ENCODE results near the gene SCYGR4.
"Not testable (repeated sequence)": the region's sequence is repeated elsewhere in the genome, so short reads cannot be mapped to it uniquely, and the experiment has no call there.

SCYGR4 gene

DNA sequence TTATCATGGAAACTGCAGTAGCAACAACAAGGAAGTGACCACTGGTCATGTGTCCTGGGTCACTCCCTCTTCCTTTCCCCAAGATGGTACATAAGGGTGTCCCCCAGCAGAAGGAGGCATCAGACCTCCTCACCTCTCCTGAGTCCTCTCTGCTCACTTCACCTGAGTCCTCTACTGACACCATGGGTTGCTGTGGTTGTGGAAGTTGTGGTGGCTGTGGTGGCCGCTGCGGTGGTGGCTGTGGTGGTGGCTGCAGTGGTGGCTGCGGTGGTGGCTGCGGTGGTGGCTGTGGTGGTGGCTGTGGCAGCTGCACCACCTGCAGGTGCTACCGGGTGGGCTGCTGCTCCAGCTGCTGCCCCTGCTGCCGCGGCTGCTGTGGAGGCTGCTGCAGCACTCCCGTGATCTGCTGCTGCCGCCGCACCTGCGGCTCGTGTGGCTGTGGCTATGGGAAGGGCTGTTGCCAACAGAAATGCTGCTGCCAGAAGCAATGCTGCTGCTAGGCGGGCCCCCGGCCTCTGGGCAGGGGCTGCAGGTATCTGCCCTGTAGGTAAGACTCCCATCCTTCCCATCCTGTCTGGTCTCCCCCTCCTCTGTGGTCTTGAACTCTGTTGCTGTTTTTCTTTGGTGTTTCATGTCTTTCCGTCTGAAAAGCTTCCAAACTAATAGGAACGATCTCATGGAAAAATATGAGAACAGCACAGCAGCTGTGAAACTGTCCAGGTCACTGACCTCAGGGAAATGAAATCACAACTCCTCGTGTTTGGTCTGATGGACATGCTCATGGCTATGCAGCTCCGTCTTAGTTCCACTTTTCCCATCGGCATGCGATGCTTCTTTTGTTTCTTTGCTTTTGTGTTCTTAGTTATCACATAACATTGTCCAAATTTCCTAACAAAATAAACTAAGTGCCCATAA, at the start of gene SCYGR4:
Gene SCYGR4 (plus strand): TSS at position 183 of the 915 bp plus-strand sequence. CDS start 0 bp downstream, at position 183.
- DNase-seq (ENCODE audit: low read depth) = no peak

DNA sequence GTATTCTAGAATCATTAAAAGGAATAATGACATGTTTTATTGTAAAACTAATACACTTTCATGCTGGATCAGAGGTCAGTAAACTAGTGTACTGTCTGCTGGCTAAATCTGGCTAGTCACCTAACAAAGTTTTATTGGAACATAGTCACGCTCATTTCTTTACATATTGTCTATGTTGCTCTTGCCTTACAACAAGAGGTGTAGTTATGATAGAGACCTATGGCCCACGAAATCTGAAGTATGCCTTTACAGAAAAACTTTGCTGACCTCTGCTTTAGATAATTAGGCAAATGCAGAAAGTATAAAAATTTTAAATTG, 48.5 kb upstream of the SCYGR4 start:
- DNase-seq (ENCODE audit: low read depth) = no peak

DNA sequence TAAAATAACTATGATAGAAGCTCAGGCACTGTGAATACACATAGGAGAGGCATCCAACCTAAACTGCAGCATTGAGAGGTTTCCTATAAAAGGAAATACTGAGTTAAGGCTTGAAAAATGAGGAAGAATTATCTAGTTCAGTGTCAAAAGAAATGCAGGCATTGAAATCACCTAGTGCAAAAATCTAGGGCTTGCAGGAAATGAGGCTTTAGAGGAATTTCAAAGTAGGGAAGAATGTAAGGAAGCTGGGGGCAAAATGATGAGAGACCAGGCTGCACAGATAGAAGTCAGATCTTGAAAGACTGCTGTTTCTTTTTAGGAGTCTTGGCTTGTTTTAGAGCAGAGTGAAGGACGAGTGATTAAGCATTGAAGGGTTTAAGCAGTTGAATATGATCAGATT, 46.7 kb upstream of the SCYGR4 start:
- DNase-seq (ENCODE audit: low read depth) = no peak

DNA sequence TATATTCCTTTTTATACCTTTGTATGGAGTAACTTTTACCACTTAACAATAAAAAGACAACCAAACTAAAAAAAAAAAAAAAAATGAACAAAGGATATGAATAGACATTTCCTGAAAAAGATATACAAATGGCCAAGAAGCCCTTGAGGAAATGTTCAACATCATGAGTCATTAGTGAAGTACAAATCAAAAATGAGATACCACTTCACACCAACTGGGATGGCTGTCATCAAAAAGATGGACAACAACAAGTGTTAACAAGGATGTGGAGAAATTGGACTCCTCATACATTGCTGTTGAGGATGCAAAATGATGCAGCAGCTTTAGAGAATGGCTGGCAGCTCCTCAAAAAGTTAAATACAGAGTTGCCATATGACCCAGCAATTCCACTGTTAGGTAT, 41.2 kb upstream of the SCYGR4 start:
- peak; percentile 20 for DNase-seq (ENCODE audit: low read depth)

DNA sequence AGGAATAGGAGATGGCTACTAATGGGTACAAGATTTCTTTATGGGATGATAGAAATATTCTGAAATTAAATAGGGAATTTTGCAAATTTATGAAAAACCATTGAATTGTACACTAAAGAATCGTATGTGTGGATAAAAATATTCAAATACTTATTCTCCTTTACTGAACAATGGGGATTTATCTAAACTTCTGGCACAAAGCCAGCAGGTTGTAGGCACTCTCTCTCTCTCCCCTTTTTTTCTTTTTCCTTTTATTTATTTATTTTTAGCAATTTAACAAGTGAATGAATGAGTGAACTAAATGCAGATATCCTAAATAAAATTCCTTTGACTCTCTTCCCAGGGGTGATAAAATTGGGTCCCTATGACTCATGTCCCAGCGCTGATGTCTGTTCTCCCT, 40.5 kb upstream of the SCYGR4 start:
- DNase-seq (ENCODE audit: low read depth) = no peak

- no peak for DNase-seq (ENCODE audit: low read depth)
Observed at GRCh38 chr2:227577555-227577954, 39.7 kb upstream of the SCYGR4 start.

DNA sequence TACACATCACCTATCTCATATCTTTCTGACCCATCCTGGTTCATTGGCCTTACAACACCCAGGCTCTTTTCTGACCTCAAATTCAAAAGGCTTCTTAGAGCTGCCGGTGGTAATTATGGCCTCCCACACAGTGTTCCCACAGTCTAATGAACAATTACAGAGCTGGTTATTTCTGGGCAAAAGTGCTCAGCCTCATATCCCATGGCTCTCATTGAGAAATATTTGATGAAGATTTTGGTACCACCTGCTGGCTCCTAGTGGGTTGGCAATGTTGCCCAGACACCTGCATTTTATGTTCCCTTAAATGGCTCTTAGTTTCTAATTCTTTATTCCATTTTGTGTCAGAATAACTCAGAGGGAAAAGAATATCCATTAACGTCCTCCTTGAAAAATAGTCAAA, 38.7 kb upstream of the SCYGR4 start:
- DNase-seq (ENCODE audit: low read depth) = no peak

- no peak for DNase-seq (ENCODE audit: low read depth)
Observed at GRCh38 chr2:227579791-227580190, 37.5 kb upstream of the SCYGR4 start.

GRCh38 chr2:227582369-227582768, 34.9 kb upstream of the SCYGR4 start:
- no peak for DNase-seq (ENCODE audit: low read depth)

- peak; percentile 33 for DNase-seq (ENCODE audit: low read depth)
Observed at GRCh38 chr2:227592694-227593387, 24.5 kb upstream of the SCYGR4 start.

DNA sequence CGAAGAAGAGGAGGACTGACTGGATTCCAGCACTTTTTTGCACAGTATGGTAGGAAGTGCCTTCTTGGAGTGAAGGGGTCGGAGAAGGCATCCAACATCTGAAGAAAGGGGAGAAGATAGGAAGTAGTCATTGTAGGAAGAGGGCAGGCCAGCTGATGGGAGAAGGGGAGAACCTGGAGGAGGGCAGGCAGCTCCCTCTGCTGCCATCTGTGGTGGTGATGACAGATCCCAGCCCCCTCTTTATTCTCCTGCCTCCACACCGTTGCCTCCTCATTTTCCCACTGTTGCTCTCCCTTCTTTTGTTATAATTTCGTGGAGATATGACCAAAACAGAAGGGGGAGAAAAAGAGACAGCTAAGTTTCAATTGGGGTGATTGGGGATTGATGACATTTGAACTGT, 21.5 kb upstream of the SCYGR4 start:
- no peak for DNase-seq (ENCODE audit: low read depth)

DNA sequence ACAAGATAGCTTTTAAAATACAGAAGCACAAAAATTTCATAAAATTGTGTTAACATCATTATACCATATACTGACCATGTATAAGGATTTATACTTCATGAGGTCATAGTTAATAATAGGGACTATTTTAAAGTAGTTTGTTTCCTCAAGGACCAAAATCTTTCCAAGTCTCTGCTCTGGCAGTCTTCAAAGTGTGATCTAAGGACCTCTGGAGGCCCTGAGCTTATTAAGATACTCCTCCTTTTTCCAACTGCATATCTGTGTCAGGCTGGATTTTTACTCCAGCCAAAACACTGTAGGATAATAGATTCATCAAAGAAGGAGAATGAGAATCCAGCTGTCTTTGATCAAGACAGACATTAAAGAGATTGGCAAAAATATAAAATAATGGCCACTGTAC, 20.3 kb upstream of the SCYGR4 start:
- DNase-seq (ENCODE audit: low read depth) = no peak

DNA sequence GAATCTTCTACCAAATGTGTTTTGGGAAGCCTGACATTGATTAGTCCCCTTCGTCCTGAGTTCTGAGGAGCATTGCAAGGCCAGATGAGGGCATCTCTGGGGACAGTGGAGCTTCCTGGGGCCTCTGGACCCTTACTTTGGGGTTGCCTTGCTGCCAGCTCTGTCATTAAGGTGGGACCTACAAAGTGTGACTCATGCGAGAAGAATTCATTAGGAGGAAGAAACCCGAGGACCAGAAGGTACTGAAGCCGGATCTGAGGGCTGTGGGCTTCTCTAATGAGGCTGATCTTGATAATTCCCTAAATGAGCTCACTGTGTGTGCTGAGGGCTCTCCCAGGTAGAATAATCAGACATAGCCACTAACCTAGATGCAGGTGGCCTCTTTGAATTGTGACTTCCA, 19.3 kb upstream of the SCYGR4 start:
- no peak for DNase-seq (ENCODE audit: low read depth)

DNA sequence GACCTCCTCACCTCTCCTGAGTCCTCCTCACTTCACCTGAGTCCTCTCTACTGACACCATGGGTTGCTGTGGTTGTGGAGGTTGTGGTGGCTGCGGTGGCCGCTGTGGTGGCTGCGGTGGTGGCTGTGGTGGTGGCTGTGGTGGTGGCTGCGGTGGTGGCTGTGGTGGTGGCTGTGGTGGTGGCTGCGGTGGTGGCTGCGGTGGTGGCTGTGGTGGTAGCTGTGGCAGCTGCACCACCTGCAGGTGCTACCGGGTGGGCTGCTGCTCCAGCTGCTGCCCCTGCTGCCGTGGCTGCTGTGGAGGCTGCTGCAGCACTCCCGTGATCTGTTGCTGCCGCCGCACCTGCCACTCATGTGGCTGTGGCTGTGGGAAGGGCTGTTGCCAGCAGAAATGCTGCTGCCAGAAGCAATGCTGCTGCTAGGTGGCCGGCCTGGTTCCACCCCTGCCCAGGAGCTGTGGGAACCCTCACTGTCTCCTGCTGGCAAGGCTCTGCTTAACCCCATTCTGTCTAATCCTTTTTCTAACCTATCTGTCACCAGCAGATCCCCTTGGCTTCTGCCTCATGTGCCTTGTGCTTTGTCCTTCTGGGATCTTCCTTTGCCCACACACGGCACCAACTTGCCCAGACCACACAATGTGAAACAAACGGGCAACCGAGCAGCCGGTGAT, 18.3 kb upstream of the SCYGR4 start, which contains the start of gene SCYGR2:
Gene SCYGR2 (plus strand): TSS at position 59 of the 669 bp plus-strand sequence. CDS start 0 bp downstream, at position 59.
- DNase-seq (ENCODE audit: low read depth) = not testable (repeated sequence)

GRCh38 chr2:227602358-227602757, 14.9 kb upstream of the SCYGR4 start:
- DNase-seq (ENCODE audit: low read depth) = no peak

GRCh38 chr2:227606476-227606875, 10.8 kb upstream of the SCYGR4 start:
- peak; percentile 49 for DNase-seq (ENCODE audit: low read depth)

- peak; percentile 58 for DNase-seq (ENCODE audit: low read depth)
Observed at GRCh38 chr2:227607941-227608340, 9.4 kb upstream of the SCYGR4 start.

- DNase-seq (ENCODE audit: low read depth) = no peak
Observed at GRCh38 chr2:227608561-227609338, 8.5 kb upstream of the SCYGR4 start.

GRCh38 chr2:227610123-227610522, 7.2 kb upstream of the SCYGR4 start:
- DNase-seq (ENCODE audit: low read depth) = no peak

DNA sequence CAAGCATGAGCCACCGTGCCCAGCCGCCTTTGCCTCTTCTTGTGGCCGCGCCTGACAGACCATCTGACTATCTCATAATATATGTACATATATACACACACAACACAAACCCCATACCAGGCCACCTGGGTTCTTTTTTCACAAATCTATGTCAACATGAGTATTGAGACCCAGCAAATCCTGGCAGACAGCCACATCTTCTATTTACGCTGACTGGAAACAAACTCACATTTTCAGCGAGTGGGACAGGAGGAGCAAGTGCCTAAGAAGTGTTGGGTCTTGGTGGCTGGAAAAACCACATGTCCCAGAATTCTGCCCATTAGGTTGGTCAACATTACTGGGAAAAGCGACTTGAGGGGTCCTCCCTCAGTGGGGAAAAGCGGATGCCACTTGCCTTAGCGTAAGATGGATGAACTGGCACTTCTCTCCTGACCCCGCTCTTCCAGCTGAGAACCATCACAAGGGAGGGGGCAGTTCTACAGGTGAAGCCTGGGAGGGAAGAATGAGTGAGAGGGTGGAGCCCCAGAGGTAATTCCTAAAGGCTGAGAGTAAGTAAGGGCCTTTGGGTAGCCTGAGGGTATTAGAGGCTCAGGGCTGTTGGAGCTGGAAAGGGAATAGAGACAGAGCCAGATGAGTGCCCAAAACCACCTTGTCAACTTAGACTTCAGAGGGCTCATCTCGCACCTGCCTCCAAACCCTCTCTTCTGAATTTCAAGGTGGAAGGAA, 4.6 kb upstream of the SCYGR4 start:
- DNase-seq (ENCODE audit: low read depth) = no peak

DNA sequence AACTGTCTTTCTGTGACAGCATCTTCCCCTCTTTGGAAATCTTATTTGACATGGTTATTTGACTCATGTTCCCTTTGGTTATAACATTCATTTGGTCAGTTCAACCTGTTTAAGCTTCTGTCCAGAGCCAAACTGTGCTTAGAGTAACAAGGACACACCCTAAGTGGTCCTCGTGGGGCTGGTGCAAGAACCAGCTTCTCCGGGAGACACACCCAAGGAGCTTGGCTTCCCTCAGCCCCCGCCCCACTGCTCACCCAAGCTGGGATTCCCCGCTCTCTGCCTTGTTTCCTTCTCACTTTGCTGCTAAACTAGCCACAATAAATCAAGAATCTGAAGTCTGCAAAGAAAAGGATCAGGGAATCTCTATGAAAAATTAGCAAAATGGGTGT, 4.0 kb upstream of the SCYGR4 start:
- no peak for DNase-seq (ENCODE audit: low read depth)

Data from amniotic epithelial cell (primary cell).